ENCODE results near the gene S100A9. TPM values are rescaled to one million over a fixed set of nuclear protein-coding genes. Genes with fewer than 3 reads are reported as not detected.
A peak's percentile ranks its signal among the peaks of the same experiment; 100 is the strongest.

Gene S100A9
- total and polyA plus RNA-seq, 4 donors: 35.0 to 603 (median 158) TPM

DNA sequence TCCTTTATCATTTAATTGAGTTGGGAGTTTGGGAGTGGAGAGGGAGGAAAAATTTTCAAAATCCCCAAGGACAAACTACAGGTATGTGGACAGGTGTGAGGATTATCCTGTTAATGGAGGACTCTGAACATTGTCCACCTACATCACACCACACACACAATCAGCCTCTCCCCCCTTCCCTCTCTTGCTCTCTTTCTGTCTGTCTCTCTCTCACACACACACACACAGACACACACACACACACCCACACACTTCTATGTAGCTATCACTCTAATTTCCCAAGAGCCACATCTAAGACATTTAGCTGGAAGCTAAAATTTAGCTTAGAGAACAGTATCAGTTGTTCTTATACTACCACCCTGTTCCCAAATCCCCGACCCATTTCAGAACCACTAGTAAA, 31.7 kb downstream of the S100A9 start:
- Histone ChIP-seq H3K36me3 (ENCODE audit: control insufficient read depth in 4 of 4, insufficient read depth in 3 of 4, low read depth in 1 of 4, low read length in 3 of 4) (no peaks in the 10 kb centered on the region), H3K4me1 (ENCODE audit: control insufficient read depth in 4 of 4, insufficient read depth in 4 of 4, low read length in 3 of 4) (no peaks in the 10 kb centered on the region), H3K27me3 (ENCODE audit: control insufficient read depth in 4 of 4, insufficient read depth in 4 of 4, low read length in 3 of 4) (peaks cover 0 to 3% (median 0%) of the 10 kb centered on the region in 4 donors), H3K9me3 (ENCODE audit: control insufficient read depth in 4 of 4, low read length in 3 of 4) (no peaks in the 10 kb centered on the region), H3K4me3 (ENCODE audit: low read depth in 1 of 3, low read length in 3 of 3) (no peak overlapping the region), H3K9ac (ENCODE audit: low read depth in 1 of 2, low read length in 2 of 2) (no peak overlapping the region), H3K27ac (ENCODE audit: low read depth in 1 of 2, low read length in 2 of 2) (peak overlapping the region in 1 of 2 donors; percentile 0)
- WGBS: 85% methylated on average over 1 of the region's 1 CpG
- DNase-seq (ENCODE audit: low spot score): no peak
- TF ChIP-seq EGR1 (IDR thresholded peaks at IDR 0.05; ENCODE audit: low read depth in 2 of 2) (no peak), FOXA2 (IDR thresholded peaks at IDR 0.05) (no peak), HNF4G (IDR thresholded peaks at IDR 0.05) (no peak), NR2F2 (IDR thresholded peaks at IDR 0.05) (no peak), JUND (IDR thresholded peaks at IDR 0.05) (no peak), HNF4A (conservative IDR thresholded peaks at IDR 0.05) (no peak), SP1 (IDR thresholded peaks at IDR 0.05) (no peak), RAD21 (IDR thresholded peaks at IDR 0.05) (no peak), TAF1 (conservative IDR thresholded peaks at IDR 0.05) (no peak), YY1 (IDR thresholded peaks at IDR 0.05) (no peak), GABPA (IDR thresholded peaks at IDR 0.05 in 1 of 2, conservative IDR thresholded peaks at IDR 0.05 in 1 of 2) (no peak), FOXA1 (IDR thresholded peaks at IDR 0.05) (no peak), RXRA (IDR thresholded peaks at IDR 0.05) (no peak)
- TF ChIP-seq, protein P1, sequence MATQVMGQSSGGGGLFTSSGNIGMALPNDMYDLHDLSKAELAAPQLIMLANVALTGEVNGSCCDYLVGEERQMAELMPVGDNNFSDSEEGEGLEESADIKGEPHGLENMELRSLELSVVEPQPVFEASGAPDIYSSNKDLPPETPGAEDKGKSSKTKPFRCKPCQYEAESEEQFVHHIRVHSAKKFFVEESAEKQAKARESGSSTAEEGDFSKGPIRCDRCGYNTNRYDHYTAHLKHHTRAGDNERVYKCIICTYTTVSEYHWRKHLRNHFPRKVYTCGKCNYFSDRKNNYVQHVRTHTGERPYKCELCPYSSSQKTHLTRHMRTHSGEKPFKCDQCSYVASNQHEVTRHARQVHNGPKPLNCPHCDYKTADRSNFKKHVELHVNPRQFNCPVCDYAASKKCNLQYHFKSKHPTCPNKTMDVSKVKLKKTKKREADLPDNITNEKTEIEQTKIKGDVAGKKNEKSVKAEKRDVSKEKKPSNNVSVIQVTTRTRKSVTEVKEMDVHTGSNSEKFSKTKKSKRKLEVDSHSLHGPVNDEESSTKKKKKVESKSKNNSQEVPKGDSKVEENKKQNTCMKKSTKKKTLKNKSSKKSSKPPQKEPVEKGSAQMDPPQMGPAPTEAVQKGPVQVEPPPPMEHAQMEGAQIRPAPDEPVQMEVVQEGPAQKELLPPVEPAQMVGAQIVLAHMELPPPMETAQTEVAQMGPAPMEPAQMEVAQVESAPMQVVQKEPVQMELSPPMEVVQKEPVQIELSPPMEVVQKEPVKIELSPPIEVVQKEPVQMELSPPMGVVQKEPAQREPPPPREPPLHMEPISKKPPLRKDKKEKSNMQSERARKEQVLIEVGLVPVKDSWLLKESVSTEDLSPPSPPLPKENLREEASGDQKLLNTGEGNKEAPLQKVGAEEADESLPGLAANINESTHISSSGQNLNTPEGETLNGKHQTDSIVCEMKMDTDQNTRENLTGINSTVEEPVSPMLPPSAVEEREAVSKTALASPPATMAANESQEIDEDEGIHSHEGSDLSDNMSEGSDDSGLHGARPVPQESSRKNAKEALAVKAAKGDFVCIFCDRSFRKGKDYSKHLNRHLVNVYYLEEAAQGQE (IDR thresholded peaks at IDR 0.05): no peak
- TF ChIP-seq, protein P2, sequence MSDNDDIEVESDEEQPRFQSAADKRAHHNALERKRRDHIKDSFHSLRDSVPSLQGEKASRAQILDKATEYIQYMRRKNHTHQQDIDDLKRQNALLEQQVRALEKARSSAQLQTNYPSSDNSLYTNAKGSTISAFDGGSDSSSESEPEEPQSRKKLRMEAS (IDR thresholded peaks at IDR 0.05): no peak
- TF ChIP-seq, protein P3, sequence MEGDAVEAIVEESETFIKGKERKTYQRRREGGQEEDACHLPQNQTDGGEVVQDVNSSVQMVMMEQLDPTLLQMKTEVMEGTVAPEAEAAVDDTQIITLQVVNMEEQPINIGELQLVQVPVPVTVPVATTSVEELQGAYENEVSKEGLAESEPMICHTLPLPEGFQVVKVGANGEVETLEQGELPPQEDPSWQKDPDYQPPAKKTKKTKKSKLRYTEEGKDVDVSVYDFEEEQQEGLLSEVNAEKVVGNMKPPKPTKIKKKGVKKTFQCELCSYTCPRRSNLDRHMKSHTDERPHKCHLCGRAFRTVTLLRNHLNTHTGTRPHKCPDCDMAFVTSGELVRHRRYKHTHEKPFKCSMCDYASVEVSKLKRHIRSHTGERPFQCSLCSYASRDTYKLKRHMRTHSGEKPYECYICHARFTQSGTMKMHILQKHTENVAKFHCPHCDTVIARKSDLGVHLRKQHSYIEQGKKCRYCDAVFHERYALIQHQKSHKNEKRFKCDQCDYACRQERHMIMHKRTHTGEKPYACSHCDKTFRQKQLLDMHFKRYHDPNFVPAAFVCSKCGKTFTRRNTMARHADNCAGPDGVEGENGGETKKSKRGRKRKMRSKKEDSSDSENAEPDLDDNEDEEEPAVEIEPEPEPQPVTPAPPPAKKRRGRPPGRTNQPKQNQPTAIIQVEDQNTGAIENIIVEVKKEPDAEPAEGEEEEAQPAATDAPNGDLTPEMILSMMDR (IDR thresholded peaks at IDR 0.05; ENCODE audit: low read depth, low read length, missing input control): no peak
- TF ChIP-seq, protein P4, sequence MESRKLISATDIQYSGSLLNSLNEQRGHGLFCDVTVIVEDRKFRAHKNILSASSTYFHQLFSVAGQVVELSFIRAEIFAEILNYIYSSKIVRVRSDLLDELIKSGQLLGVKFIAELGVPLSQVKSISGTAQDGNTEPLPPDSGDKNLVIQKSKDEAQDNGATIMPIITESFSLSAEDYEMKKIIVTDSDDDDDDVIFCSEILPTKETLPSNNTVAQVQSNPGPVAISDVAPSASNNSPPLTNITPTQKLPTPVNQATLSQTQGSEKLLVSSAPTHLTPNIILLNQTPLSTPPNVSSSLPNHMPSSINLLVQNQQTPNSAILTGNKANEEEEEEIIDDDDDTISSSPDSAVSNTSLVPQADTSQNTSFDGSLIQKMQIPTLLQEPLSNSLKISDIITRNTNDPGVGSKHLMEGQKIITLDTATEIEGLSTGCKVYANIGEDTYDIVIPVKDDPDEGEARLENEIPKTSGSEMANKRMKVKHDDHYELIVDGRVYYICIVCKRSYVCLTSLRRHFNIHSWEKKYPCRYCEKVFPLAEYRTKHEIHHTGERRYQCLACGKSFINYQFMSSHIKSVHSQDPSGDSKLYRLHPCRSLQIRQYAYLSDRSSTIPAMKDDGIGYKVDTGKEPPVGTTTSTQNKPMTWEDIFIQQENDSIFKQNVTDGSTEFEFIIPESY (IDR thresholded peaks at IDR 0.05): no peak
- TF ChIP-seq, protein P5, sequence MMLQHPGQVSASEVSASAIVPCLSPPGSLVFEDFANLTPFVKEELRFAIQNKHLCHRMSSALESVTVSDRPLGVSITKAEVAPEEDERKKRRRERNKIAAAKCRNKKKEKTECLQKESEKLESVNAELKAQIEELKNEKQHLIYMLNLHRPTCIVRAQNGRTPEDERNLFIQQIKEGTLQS (IDR thresholded peaks at IDR 0.05): no peak
